Measurements from ENCODE around the gene TBX18.

GRCh38 chr6:84691978-84692623 lies 72.3 kb downstream of the TBX18 start:
- TF ChIP-seq, protein P1, sequence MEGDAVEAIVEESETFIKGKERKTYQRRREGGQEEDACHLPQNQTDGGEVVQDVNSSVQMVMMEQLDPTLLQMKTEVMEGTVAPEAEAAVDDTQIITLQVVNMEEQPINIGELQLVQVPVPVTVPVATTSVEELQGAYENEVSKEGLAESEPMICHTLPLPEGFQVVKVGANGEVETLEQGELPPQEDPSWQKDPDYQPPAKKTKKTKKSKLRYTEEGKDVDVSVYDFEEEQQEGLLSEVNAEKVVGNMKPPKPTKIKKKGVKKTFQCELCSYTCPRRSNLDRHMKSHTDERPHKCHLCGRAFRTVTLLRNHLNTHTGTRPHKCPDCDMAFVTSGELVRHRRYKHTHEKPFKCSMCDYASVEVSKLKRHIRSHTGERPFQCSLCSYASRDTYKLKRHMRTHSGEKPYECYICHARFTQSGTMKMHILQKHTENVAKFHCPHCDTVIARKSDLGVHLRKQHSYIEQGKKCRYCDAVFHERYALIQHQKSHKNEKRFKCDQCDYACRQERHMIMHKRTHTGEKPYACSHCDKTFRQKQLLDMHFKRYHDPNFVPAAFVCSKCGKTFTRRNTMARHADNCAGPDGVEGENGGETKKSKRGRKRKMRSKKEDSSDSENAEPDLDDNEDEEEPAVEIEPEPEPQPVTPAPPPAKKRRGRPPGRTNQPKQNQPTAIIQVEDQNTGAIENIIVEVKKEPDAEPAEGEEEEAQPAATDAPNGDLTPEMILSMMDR (IDR thresholded peaks at IDR 0.05) = no peak
- TF ChIP-seq ZNF232 (CRISPR knock-in tag; IDR thresholded peaks at IDR 0.05) (no peak), MXD4 (CRISPR knock-in tag; IDR thresholded peaks at IDR 0.05; ENCODE audit: borderline replicate concordance) (no peak), ATF1 (CRISPR knock-in tag; IDR thresholded peaks at IDR 0.05) (no peak), MYBL2 (CRISPR knock-in tag; IDR thresholded peaks at IDR 0.05) (no peak), HMGXB4 (CRISPR knock-in tag; IDR thresholded peaks at IDR 0.05) (no peak), ETV6 (CRISPR knock-in tag; IDR thresholded peaks at IDR 0.05) (no peak), FOXK1 (CRISPR knock-in tag; IDR thresholded peaks at IDR 0.05) (no peak), ATF3 (CRISPR knock-in tag; conservative IDR thresholded peaks at IDR 0.05) (no peak), USF2 (CRISPR knock-in tag; IDR thresholded peaks at IDR 0.05) (no peak)
- TF ChIP-seq, protein P2, sequence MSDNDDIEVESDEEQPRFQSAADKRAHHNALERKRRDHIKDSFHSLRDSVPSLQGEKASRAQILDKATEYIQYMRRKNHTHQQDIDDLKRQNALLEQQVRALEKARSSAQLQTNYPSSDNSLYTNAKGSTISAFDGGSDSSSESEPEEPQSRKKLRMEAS (CRISPR knock-in tag; IDR thresholded peaks at IDR 0.05) = no peak

All from WTC11 (cell line).